GOT3 (cell line): ENCODE results near the gene PITHD1.
"Not testable (repeated sequence)": the region's sequence is repeated elsewhere in the genome, so short reads cannot be mapped to it uniquely, and the experiment has no call there.

Experiments used
- DNase-seq: peaks from one replicate; lab custom pipeline; 2025; ENCODE audit warnings: mixed read lengths; lab: John Stamatoyannopoulos, UW

PITHD1 gene

DNA sequence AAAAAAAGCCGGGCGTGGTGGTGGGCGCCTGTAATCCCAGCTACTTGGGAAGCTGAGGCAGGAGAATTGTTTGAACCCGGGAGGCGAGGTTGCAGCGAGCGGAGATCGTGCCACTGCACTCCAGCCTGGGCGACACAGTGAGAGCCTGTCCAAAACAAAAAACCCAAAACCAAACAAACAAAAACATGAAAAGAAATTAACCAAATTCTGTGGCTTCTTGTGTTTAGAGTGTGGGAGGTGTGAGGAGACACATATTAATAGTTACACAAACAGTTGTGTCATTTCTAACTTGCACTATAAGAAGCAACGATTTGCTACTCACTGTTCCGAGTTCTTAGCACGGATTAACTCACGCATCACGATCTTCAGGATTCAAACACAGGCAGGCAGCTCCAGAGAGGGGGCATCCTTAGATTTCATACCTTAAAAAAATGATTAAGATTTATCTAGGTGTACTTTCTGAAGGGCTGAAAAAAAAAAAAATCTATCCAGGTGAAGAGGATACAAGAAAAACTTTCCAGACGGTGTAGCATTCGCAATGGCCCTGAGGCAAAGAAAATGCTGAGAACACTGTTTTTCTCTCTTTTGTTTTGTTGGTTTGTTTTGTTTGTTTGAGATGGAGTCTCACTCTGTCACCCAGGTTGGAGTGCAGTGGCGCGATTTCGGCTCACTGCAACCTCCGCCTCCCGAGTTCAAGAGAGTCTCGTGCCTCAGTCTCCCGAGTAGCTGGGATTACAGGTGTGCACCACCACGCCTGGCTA, 47.7 kb downstream of the PITHD1 start:
- no peak for DNase-seq

DNA sequence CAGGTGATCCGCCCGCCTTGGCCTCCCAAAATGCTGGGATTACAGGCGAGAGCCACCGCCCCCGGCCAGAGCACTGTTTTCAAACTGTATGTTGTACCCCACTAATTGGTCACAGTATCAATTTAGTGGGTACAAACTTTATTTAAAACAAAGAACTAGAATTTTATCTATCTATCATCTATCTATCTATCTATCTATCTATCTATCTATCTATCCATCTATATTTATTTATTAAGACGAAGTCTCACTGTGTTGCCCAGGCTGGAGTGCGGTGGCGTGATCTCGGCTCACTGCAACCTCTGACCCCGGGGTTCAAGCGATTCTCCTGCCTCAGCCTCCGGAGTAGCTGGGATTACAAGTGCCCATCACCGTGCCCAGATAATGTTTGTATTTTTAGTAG, 48.4 kb downstream of the PITHD1 start:
- not testable (repeated sequence) for DNase-seq

GRCh38 chr1:23827717-23828116, 49.5 kb downstream of the PITHD1 start:
- no peak for DNase-seq

- DNase-seq = not testable (repeated sequence)
Observed at GRCh38 chr1:23834156-23834555, 55.9 kb downstream of the PITHD1 start.

DNA sequence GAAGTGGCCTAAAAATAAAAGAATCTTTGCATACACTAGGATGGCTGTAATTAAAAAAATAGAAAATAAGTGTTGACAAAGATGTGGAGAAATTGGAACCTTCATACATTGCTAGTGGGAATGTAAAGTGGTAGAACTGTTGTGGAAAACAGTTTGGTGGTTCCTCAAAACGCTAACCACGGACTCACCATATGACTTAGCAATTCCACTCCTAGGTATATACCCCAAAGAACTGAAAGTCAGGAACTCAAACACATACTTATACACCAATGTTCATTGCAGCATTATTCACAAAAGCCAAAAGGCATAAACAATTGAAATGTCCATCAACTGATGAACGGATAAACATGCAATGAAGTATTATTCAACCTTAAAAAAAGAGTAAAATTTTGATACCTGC, 57.8 kb downstream of the PITHD1 start:
- DNase-seq = no peak
